ENCODE results near the gene RTP2.

DNA sequence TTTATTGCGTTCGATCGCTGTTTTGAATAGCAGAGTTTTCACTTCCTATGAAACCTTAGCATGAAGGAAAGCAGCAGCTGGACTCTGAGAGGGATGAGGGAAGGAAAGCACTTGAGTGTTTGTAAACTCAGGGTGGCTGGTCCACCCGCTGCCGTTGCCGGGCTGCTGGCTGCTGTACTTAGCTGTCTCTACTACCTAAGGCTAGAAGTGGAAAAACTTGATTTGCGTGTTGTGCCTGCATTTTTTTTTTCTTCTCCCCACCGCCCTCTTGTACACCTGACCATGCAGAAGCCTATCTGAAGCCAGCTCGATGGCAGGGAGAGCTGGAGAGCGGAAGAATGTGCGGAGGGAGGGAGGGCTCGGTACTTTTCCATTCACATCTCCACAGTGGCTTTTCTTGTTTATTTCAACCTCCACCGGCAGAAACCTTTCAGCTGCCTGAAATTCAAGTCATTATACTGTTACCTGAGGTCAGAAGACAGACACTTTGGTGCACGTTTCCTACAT lies 47.7 kb upstream of the RTP2 start:
- TF ChIP-seq, protein P1, sequence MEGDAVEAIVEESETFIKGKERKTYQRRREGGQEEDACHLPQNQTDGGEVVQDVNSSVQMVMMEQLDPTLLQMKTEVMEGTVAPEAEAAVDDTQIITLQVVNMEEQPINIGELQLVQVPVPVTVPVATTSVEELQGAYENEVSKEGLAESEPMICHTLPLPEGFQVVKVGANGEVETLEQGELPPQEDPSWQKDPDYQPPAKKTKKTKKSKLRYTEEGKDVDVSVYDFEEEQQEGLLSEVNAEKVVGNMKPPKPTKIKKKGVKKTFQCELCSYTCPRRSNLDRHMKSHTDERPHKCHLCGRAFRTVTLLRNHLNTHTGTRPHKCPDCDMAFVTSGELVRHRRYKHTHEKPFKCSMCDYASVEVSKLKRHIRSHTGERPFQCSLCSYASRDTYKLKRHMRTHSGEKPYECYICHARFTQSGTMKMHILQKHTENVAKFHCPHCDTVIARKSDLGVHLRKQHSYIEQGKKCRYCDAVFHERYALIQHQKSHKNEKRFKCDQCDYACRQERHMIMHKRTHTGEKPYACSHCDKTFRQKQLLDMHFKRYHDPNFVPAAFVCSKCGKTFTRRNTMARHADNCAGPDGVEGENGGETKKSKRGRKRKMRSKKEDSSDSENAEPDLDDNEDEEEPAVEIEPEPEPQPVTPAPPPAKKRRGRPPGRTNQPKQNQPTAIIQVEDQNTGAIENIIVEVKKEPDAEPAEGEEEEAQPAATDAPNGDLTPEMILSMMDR (conservative IDR thresholded peaks at IDR 0.05; ENCODE audit: low read depth, low read length) = no peak
- TF ChIP-seq EZH2 (IDR thresholded peaks at IDR 0.05; ENCODE audit: low read length, unreplicated experiment) (no peak), EZH2phosphoT487 (IDR thresholded peaks at IDR 0.05; ENCODE audit: borderline replicate concordance, low read length) (no peak)

Data from PC-3 (cell line).